ENCODE data around the gene SGCE. TPM values are rescaled to one million over a fixed set of nuclear protein-coding genes. Genes with fewer than 3 reads are reported as not detected.

Gene SGCE
- total and polyA plus RNA-seq, 2 donors (not counting 1 experiment from before 2014, with no cell fraction given) = 8.9 to 13.0 TPM

GRCh38 chr7:94633687-94634086 is 22.2 kb downstream of the SGCE start:
- H2AFZ ChIP-seq (ENCODE audit: insufficient read depth, low read depth, low read length, poor library complexity, severe bottlenecking) = no peak overlapping the region
- intact Hi-C loops (cut with micrococcal nuclease) = no loop called here
- H3K4me3 Mint-ChIP-seq = no peak overlapping the region
- no peaks in the 10 kb centered on the region for H3K27me3 ChIP-seq (replicated peaks in 1 of 4; ENCODE audit: control extremely low read depth in 1 of 4, control insufficient read depth in 3 of 4, insufficient read depth in 4 of 4, low read length in 3 of 4)
- H3K4me2 ChIP-seq (replicated peaks; ENCODE audit: low read depth, low read length, poor library complexity, severe bottlenecking) = no peak overlapping the region
- POLR2A ChIA-PET = no interaction called here
- CTCF ChIA-PET = no interaction called here
- no peak overlapping the region for H3K27ac ChIP-seq (ENCODE audit: low read length in 2 of 2)
- H3K9me3 Mint-ChIP-seq (ENCODE audit: insufficient read depth) = no peaks in the 10 kb centered on the region
- H3K36me3 ChIP-seq (replicated peaks in 1 of 2; ENCODE audit: control extremely low read depth in 1 of 2, control insufficient read depth in 1 of 2, extremely low read depth in 1 of 2, insufficient read depth in 2 of 2, low read length in 1 of 2) = no peaks in the 10 kb centered on the region
- no peak overlapping the region for H3K4me3 ChIP-seq (ENCODE audit: control extremely low read depth in 1 of 5, extremely low read depth in 1 of 5, insufficient read depth in 1 of 5, low read depth in 2 of 5, low read length in 4 of 5)
- ATAC-seq (ENCODE audit: low read depth) (no peak), DNase-seq (no peak)
- no peaks in the 10 kb centered on the region for H3K79me2 ChIP-seq (ENCODE audit: control insufficient read depth, insufficient read depth, low read length)
- no peaks in the 10 kb centered on the region for H3K9me3 ChIP-seq (ENCODE audit: control extremely low read depth in 1 of 3, control insufficient read depth in 2 of 3, insufficient read depth in 1 of 3, low read length in 2 of 3)
- no peak overlapping the region for H3K27ac Mint-ChIP-seq
- no peaks in the 10 kb centered on the region for H3K4me1 ChIP-seq (ENCODE audit: control insufficient read depth in 2 of 2, insufficient read depth in 2 of 2, low read length in 2 of 2)
- H3K27me3 Mint-ChIP-seq = peaks cover 14% of the 10 kb centered on the region
- no peaks in the 10 kb centered on the region for H4K20me1 ChIP-seq (ENCODE audit: control insufficient read depth, insufficient read depth, low read length, poor library complexity, severe bottlenecking)
- no CpG with 5 or more reads among the region's 2 CpGs for WGBS (ENCODE audit: insufficient coverage)
- no peak for TF ChIP-seq CTCF (IDR thresholded peaks at IDR 0.05)
- no peak for TF ChIP-seq EZH2 (IDR thresholded peaks at IDR 0.05; ENCODE audit: borderline replicate concordance, insufficient read depth, low read depth, low read length, poor library complexity, severe bottlenecking)
- H3K4me1 Mint-ChIP-seq = no peaks in the 10 kb centered on the region
- no peak overlapping the region for H3K9ac ChIP-seq (ENCODE audit: low read length)

- POLR2A ChIA-PET = no interaction called here
- ATAC-seq (ENCODE audit: low read depth) (no peak), DNase-seq (no peak)
- no peak overlapping the region for H3K27ac ChIP-seq (ENCODE audit: low read length in 2 of 2)
- no peak overlapping the region for H3K9ac ChIP-seq (ENCODE audit: low read length)
- H3K27me3 ChIP-seq (replicated peaks in 1 of 4; ENCODE audit: control extremely low read depth in 1 of 4, control insufficient read depth in 3 of 4, insufficient read depth in 4 of 4, low read length in 3 of 4) = no peaks in the 10 kb centered on the region
- no peaks in the 10 kb centered on the region for H4K20me1 ChIP-seq (ENCODE audit: control insufficient read depth, insufficient read depth, low read length, poor library complexity, severe bottlenecking)
- H3K4me1 ChIP-seq (ENCODE audit: control insufficient read depth in 2 of 2, insufficient read depth in 2 of 2, low read length in 2 of 2) = no peaks in the 10 kb centered on the region
- Mint-ChIP-seq H3K4me1 (no peaks in the 10 kb centered on the region), H3K27ac (no peak overlapping the region), H3K27me3 (peaks cover 12% of the 10 kb centered on the region), H3K4me3 (no peak overlapping the region), H3K9me3 (ENCODE audit: insufficient read depth) (no peaks in the 10 kb centered on the region)
- intact Hi-C loops (cut with micrococcal nuclease) = no loop called here
- H3K4me3 ChIP-seq (ENCODE audit: control extremely low read depth in 1 of 5, extremely low read depth in 1 of 5, insufficient read depth in 1 of 5, low read depth in 2 of 5, low read length in 4 of 5) = no peak overlapping the region
- H3K9me3 ChIP-seq (ENCODE audit: control extremely low read depth in 1 of 3, control insufficient read depth in 2 of 3, insufficient read depth in 1 of 3, low read length in 2 of 3) = no peaks in the 10 kb centered on the region
- H3K36me3 ChIP-seq (replicated peaks in 1 of 2; ENCODE audit: control extremely low read depth in 1 of 2, control insufficient read depth in 1 of 2, extremely low read depth in 1 of 2, insufficient read depth in 2 of 2, low read length in 1 of 2) = no peaks in the 10 kb centered on the region
- H3K79me2 ChIP-seq (ENCODE audit: control insufficient read depth, insufficient read depth, low read length) = no peaks in the 10 kb centered on the region
- no peak overlapping the region for H3K4me2 ChIP-seq (replicated peaks; ENCODE audit: low read depth, low read length, poor library complexity, severe bottlenecking)
- CTCF ChIA-PET = no interaction called here
- TF ChIP-seq EZH2 (IDR thresholded peaks at IDR 0.05; ENCODE audit: borderline replicate concordance, insufficient read depth, low read depth, low read length, poor library complexity, severe bottlenecking) (no peak), CTCF (IDR thresholded peaks at IDR 0.05) (no peak)
- WGBS (ENCODE audit: insufficient coverage) = no CpG with 5 or more reads among the region's 4 CpGs
- H2AFZ ChIP-seq (ENCODE audit: insufficient read depth, low read depth, low read length, poor library complexity, severe bottlenecking) = no peak overlapping the region
These were observed 23.0 kb downstream of the SGCE start for GRCh38 chr7:94633014-94633341.
